GM13977 (cell line): ENCODE data around the gene COL8A2.

Experiments used
- DNase-seq: peaks from one replicate; pipeline ENCODE4 v3.0.0; 2012; ENCODE audit warnings: low spot score
- in situ Hi-C: fragments of 300-500 bp; cut with MboI; formaldehyde crosslinking; loops from one replicate; pipeline ENCODE4 v1.12.0; 2022; ENCODE audit warnings: low sequenced_read_pairs, low pct_unique_long_range_greater_than_20kb, mixed read lengths, inconsistent platforms; ENCODE audit not compliant: unreplicated experiment
- TF ChIP-seq, protein P1 (sequence below): IDR thresholded peaks from 2 replicates; pipeline ENCODE4 v1.5.1; 2012; ENCODE audit warnings: mild to moderate bottlenecking, control low read depth; ENCODE audit not compliant: insufficient read depth; ENCODE audit errors: extremely low read depth, missing control alignments

Gene COL8A2

DNA sequence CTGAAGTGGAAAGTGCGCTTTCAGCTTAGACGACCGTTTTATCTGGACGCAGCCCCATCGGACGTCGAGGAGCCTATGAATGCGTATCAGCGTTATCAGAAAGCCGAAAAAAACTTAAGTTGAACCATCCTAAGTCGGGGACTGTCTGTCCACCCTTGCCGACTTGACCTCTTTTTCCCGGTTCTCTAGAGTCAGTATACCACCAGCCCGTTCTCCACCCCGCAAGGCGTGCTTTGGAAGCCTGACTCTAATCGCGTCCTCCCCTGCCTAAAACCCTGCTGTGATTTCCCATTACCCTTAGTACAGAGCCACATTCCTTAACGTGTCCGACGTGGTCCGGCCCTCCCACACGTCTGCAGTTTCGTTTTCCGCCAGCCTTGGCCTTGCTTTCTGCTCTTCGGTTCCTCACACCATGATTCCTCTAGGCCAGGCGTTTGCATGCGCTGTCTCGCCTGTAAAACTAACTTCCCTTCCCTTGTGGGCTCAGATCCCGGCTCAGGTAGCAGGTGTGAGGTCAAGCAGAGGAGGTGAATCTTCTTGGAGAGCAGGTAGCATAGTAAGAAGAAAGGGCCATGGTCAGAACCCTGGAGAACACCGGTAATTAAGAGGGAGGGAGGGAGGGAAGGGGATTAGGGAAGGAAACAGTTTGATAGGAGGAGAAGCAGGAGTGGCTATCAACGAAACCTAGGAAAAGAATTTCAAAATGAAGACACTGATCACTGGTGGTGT lies 35.5 kb downstream of the COL8A2 start:
- in situ Hi-C loops = loop anchor here (10.0 kb wide), 1 partner anchor 95 kb away; no protein-coding TSS in a partner anchor
- DNase-seq = no peak
- TF ChIP-seq, protein P1, sequence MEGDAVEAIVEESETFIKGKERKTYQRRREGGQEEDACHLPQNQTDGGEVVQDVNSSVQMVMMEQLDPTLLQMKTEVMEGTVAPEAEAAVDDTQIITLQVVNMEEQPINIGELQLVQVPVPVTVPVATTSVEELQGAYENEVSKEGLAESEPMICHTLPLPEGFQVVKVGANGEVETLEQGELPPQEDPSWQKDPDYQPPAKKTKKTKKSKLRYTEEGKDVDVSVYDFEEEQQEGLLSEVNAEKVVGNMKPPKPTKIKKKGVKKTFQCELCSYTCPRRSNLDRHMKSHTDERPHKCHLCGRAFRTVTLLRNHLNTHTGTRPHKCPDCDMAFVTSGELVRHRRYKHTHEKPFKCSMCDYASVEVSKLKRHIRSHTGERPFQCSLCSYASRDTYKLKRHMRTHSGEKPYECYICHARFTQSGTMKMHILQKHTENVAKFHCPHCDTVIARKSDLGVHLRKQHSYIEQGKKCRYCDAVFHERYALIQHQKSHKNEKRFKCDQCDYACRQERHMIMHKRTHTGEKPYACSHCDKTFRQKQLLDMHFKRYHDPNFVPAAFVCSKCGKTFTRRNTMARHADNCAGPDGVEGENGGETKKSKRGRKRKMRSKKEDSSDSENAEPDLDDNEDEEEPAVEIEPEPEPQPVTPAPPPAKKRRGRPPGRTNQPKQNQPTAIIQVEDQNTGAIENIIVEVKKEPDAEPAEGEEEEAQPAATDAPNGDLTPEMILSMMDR = no peak

DNA sequence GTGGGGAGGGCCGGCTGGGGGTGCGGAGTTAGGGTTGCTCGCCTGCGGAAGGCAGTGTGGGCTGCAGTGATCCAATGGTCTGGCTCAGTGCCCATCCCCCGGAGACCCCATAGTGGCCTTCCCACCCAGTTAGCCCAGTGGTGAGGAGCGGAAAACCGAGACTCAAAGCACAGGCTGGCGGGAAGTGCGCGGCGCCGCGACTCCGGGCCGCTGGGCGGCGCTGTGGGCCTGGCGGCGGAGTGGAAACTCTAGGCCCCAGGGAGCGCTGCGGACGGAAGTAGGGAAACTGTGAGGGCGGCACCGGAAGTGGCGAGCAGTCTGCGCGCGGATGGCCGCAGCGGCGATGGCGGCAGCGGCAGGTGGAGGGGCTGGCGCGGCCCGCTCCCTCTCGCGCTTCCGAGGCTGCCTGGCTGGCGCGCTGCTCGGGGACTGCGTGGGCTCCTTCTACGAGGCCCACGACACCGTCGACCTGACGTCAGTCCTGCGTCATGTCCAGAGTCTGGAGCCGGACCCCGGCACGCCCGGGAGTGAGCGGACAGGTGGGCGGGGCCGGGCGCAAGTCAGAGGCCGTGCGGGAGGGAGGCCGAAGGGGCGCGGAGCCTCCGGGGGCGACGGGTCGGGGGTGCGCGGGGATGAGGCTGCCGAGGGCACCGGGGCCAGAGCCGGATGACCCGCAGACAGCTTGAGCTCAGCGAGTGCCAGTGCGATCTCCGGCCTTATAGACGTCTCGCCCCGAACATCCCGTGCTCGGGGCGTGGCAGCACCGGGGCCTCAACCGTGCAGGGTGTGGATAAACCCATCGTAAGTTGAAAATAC lies 36.2 kb downstream of the COL8A2 start, which contains the start of gene ADPRS:
ADPRS (plus strand) TSS at position 316 of the 816 bp plus-strand sequence; CDS start at position 329, 13 bp downstream.
- TF ChIP-seq, protein P1 = peak; percentile 99
- in situ Hi-C loops = no loop called here
- DNase-seq = peak; percentile 96

DNA sequence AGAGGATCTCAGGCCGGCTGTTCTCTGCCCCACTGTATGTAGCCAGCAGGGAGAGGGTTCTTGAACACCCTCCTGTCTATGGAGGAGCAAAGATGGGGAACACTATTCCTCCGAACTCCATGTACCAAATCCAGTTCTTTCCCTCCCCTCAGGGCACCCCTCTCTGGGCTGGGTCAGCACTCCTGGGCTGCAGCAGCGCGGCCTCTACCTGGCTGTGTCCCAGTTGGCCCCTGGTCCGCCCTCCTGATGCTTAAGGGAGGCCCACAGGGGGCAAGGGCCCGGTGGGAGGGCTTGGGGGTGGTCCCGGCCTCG lies 36.8 kb downstream of the COL8A2 start:
- peak; percentile 67 for DNase-seq
- TF ChIP-seq, protein P1 = no peak
- in situ Hi-C loops = no loop called here

DNA sequence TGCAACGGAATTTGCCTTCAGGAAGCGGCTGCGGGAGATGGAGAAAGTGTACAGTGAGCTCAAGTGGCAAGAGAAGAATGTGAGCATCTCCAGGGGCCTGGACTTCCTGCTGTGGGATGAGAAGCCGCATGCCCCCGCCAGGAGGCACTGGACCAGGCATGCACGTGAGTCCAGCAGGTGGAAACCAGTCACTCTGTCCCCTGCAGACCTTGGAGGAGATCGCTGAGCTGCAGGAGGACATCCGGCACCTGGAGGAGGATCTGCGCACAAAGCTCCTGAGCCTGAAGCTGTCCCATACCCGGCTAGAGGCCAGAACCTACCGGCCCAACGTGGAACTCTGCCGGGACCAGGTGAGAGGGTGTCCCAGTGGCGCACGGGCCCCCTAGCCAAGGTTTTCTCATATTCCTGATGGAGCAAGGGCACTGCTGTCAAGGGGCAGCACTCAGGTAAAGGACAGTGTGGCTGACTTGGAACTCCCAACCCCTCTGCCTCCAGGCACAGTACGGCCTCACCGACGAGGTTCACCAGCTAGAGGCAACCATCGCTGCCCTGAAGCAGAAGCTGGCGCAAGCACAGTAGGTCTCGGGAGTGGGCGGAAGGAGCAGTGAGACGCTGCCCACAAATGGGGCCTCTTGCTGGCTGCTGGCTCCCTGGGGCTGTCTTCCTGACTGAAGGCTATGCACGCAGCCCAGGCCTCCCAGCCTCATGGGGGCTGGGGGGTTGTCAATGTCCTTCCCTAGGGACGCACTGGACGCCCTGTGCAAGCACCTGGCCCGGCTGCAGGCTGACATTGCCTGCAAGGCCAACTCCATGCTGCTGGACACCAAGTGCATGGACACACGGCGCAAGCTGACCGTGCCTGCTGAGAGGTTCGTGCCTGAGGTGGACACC lies 37.5 kb downstream of the COL8A2 start:
- TF ChIP-seq, protein P1 = no peak
- DNase-seq = no peak
- in situ Hi-C loops = no loop called here

DNA sequence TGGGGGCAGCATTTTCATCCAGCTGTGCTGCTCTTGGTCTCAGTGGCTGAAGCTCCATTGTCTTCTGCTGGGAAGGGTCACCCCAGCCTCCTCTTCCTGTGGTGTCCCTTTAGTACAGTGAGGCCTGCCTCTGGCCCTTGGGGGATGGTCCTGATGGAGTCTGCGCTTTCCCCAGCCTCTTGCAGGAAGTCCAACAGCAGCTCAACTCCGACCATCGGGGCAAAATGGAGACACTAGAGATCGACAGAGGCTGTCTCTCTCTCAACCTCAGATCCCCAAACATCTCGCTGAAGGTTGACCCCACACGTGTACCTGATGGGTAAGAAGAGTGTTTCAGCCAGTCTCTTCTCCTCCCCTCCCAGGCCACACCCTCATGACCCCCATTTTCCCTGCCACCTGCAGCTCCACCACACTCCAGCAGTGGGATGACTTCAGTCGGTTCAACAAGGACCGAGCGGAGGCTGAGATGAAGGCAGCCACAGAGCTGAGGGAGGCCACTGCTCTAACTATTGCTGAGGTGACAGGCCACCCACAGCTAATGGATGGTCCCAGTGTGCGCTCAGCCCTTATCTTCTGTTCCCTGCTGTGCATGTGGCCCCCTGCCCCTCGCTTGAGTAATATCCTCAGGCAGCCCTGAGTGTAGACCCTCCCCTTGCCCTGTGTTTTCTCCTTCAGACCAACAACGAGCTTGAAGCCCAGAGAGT lies 38.3 kb downstream of the COL8A2 start:
- DNase-seq = no peak
- TF ChIP-seq, protein P1 = no peak
- in situ Hi-C loops = no loop called here
